Spleen (tissue), 11 donors: ENCODE results near the gene IQSEC3. TPM values are rescaled to one million over a fixed set of nuclear protein-coding genes. Genes with fewer than 3 reads are reported as not detected.

Experiments used
- DNase-seq: peaks from one replicate; pipeline ENCODE4 v3.0.0-alpha.2; 2020
- H3K27ac ChIP-seq, 8 donors: fragments of 200-600 bp; sonication (generic) in 7 of 8; 1 replicate in 4 of 8; 2 replicates in 4 of 8; pipeline versions ENCODE4 v1.5.0 to v1.8.0; 2016 to 2021; ENCODE audit warnings: inconsistent platforms in 4 of 8, mild to moderate bottlenecking in 4 of 8, moderate library complexity in 1 of 8
- H3K27me3 ChIP-seq, 7 donors: fragments of 200-600 bp; sonication (generic) in 6 of 7; replicated peaks in 1 of 7; 1 replicate in 4 of 7; 2 replicates in 3 of 7; pipeline versions ENCODE4 v1.5.0 to v1.8.0; 2016 to 2021; ENCODE audit warnings: inconsistent platforms in 3 of 7, mild to moderate bottlenecking in 1 of 7
- H3K36me3 ChIP-seq, 6 donors: fragments of 200-600 bp; sonication (generic) in 5 of 6; 1 replicate in 4 of 6; 2 replicates in 2 of 6; pipeline versions ENCODE4 v1.5.0 to v1.8.0; 2016 to 2021; ENCODE audit warnings: inconsistent platforms in 2 of 6
- H3K4me1 ChIP-seq, 6 donors: fragments of 200-600 bp; sonication (generic) in 5 of 6; 1 replicate in 3 of 6; 2 replicates in 3 of 6; pipeline versions ENCODE4 v1.5.0 to v1.8.0; 2016 to 2021; ENCODE audit warnings: inconsistent platforms in 3 of 6
- H3K4me3 ChIP-seq, 8 donors: fragments of 200-600 bp; sonication (generic) in 7 of 8; 1 replicate in 4 of 8; 2 replicates in 4 of 8; pipeline versions ENCODE4 v1.5.0 to v1.8.0; 2016 to 2021; ENCODE audit warnings: inconsistent platforms in 4 of 8, mild to moderate bottlenecking in 4 of 8, moderate library complexity in 2 of 8
- H3K9me3 ChIP-seq, 8 donors: fragments of 200-600 bp; sonication (generic) in 7 of 8; 1 replicate in 4 of 8; 2 replicates in 4 of 8; pipeline versions ENCODE4 v1.5.0 to v1.8.0; 2016 to 2021; ENCODE audit warnings: inconsistent platforms in 4 of 8
- POLR2A ChIP-seq, 3 donors: fragments of 450-650 bp; IDR thresholded peaks; one replicate each; pipeline ENCODE4 v1.5.1; 2017; ENCODE audit warnings: antibody characterized with exemption in 3 of 3, mild to moderate bottlenecking in 1 of 3
- POLR2AphosphoS5 ChIP-seq, 3 donors: sonication (generic); formaldehyde crosslinking; IDR thresholded peaks; one replicate each; pipeline ENCODE4 v1.5.1; 2017; ENCODE audit warnings: antibody characterized with exemption in 3 of 3
- WGBS, 5 donors: extraction: QIAGEN DNeasy Blood & Tissue Kit in 3 of 5; methylation state at CpG; one replicate each; pipeline versions ENCODE4 v1.1.5 to v1.1.7; 2013 to 2018; 5-methylcytosine and 5-hydroxymethylcytosine counted together
- intact Hi-C: fragments of 100-400 bp; cut with DNase I; formaldehyde crosslinking; loops from one replicate; pipeline ENCODE4 v1.15.0; 2023; ENCODE audit warnings: low total_unique reads
- polyA plus RNA-seq, 3 donors: library from polyadenylated mRNA; stranded (reverse); fragments of 200-250 nt; gene quantifications; one replicate each; pipeline ENCODE4 v1.2.1, GENCODE V29; 2013
- total RNA-seq, 7 donors: library from RNA; depleted of rRNA in 3 of 7; stranded (reverse); fragments of >200 nt in 3 of 7; fragmentation: NEBNext Ultra II Directional in 4 of 7; extraction: Animal tissue kit (Norgen Biotek cat#: 25700) in 4 of 7; gene quantifications; one replicate each; pipeline versions ENCODE4 v1.1.0 to v1.2.1, GENCODE V29; 2016 to 2021
- TF ChIP-seq, protein P1 (sequence below), 11 experiments: fragments of 200-600 bp in 7 of 11; fragments of 450-650 bp in 4 of 11; sonication (generic) in 4 of 11; IDR thresholded peaks in 8 of 11; conservative IDR thresholded peaks in 3 of 11; 1 replicate in 7 of 11; 2 replicates in 4 of 11; pipeline versions ENCODE4 v1.4.0 to v1.8.0; 2016 to 2021; ENCODE audit warnings: antibody characterized with exemption in 11 of 11, inconsistent platforms in 4 of 11, mild to moderate bottlenecking in 1 of 11
- donor health status: healthy with polysubstance abuse.
- donor health status: DM: no; HTN: no; CAD: no; lungs with moderate emphysema.
- donor health status: DM: no; HTN: no; CAD: no.
- donor health status: Bipolar disorder and iron deficiency.
- donor health status: healthy.
- donor health status: DM: no; HTN: no; CAD: no.
- donor health status: DM: yes; HTN: yes; CAD: no.

Gene IQSEC3
- total and polyA plus RNA-seq, 10 donors = 0.20 to 1.6 (median 0.52) TPM; not detected in 1

DNA sequence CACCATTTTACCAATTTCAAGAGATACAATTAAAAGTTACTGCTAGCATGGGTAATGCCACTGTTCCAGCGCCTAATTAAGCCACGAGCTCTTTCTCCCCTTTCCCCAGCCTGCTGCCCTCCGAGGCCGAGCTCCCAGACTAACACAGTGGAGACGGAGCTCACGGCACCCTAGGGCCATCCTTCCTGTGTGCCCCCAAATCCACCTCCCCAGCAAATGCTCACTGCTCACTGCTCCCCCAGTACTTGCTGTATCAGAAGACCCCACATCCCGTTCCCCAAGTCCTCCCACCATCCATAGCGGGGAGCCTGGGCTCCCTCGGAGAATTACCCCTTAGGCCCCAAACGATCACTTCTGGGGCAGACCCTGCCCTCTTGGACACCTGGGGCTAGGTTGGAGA, 104.7 kb downstream of the IQSEC3 start:
- Histone ChIP-seq H3K27me3 (peaks cover 0 to 61% (median 0%) of the 10 kb centered on the region in 7 donors), H3K9me3 (no peaks in the 10 kb centered on the region), H3K36me3 (no peaks in the 10 kb centered on the region), H3K27ac (no peak overlapping the region), H3K4me3 (no peak overlapping the region), H3K4me1 (peaks cover 0 to 15% (median 2%) of the 10 kb centered on the region in 6 donors)
- 85 to 92% (median 89%) methylated on average over 10 of the region's 10 CpGs for WGBS, 5 donors
- intact Hi-C loops = no loop called here
- TF ChIP-seq, protein P1, sequence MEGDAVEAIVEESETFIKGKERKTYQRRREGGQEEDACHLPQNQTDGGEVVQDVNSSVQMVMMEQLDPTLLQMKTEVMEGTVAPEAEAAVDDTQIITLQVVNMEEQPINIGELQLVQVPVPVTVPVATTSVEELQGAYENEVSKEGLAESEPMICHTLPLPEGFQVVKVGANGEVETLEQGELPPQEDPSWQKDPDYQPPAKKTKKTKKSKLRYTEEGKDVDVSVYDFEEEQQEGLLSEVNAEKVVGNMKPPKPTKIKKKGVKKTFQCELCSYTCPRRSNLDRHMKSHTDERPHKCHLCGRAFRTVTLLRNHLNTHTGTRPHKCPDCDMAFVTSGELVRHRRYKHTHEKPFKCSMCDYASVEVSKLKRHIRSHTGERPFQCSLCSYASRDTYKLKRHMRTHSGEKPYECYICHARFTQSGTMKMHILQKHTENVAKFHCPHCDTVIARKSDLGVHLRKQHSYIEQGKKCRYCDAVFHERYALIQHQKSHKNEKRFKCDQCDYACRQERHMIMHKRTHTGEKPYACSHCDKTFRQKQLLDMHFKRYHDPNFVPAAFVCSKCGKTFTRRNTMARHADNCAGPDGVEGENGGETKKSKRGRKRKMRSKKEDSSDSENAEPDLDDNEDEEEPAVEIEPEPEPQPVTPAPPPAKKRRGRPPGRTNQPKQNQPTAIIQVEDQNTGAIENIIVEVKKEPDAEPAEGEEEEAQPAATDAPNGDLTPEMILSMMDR (IDR thresholded peaks at IDR 0.05 in 8 of 11, conservative IDR thresholded peaks at IDR 0.05 in 3 of 11) = no peak
- TF ChIP-seq POLR2AphosphoS5 (IDR thresholded peaks at IDR 0.05) (no peak), POLR2A (IDR thresholded peaks at IDR 0.05) (no peak)
- no peak for DNase-seq

DNA sequence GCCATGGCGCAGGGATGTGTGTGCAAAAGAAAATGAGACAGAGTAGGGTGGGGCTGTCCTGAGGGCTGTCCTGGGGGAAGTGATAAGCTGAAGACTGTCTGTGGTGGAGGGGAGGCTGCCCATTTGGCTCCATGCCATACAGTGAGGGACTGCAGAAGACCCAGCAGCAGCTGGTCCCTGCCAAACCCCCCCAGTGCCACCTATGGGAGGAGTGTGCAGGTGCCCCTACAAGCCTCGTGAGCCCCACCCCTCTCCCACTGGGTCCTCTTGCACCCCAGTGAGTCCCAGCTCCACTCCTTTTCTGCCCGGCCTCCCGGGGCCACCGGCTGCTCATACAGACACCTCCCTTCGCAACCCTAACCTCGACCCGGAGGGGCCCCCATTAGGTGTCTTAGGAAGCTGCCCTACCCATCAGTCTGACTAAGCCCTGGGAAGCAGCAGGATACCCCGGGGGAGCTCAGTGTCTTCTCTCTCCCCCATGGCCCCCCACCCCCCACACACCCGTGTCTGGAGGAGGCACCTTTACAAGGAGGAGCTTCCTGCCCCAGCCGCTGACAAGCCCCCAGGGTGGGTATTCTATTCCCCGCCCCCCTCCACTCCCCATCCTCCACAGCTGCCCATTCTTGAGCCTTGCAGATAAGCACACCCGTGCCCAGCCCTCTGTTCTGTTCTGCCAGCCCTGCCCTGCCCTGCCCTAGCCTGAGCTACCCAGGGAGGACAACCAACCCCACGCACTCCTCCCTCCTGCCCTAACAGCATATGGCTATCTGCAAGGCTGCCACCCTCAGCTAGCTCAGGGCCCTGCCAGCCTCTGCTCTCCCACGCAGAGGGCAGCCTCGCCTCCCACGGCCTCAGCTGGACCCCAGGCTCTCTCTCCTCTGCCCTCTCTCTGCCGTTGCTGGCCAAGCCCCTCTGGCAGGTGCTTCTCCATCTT, 105.4 kb downstream of the IQSEC3 start:
- intact Hi-C loops = no loop called here
- Histone ChIP-seq H3K9me3 (no peaks in the 10 kb centered on the region), H3K4me1 (peaks cover 0 to 15% (median 0%) of the 10 kb centered on the region in 6 donors)

DNA sequence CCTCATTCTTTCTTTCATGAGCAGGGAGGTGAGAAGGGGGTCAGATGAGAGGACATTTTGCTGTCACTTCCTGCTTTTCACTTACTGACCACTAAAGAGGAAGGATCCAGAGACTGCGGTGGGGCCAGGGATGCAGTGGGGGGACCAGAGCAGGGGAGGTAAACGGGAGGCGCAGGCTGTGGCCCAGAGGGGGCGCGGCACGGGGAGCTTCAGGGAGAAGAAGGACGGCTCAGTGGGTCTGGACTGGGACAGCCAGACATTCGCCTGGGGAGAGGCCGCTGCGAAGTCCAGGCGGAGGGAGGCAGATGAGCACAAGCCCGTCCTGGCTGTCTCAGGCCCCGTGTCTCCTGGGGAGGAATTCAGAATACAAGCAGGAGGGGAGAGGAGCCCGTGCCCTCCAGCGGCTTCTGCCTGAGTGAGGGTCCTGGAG, 106.2 kb downstream of the IQSEC3 start:
- H3K4me1 ChIP-seq = peaks cover 0 to 15% (median 0%) of the 10 kb centered on the region in 6 donors
- DNase-seq = no peak
- H3K9me3 ChIP-seq = no peaks in the 10 kb centered on the region
- no peak overlapping the region for H3K4me3 ChIP-seq
- peaks cover 0 to 75% (median 0%) of the 10 kb centered on the region in 7 donors for H3K27me3 ChIP-seq
- 63 to 73% (median 69%) methylated on average over 14 to 15 of the region's 15 CpGs for WGBS, 5 donors
- TF ChIP-seq POLR2AphosphoS5 (IDR thresholded peaks at IDR 0.05) (no peak), POLR2A (IDR thresholded peaks at IDR 0.05) (no peak)
- TF ChIP-seq, protein P1 (IDR thresholded peaks at IDR 0.05 in 8 of 11, conservative IDR thresholded peaks at IDR 0.05 in 3 of 11) = no peak
- intact Hi-C loops = no loop called here
- H3K36me3 ChIP-seq = no peaks in the 10 kb centered on the region
- no peak overlapping the region for H3K27ac ChIP-seq

More for the DNA sequence above, 105.4 kb downstream of the IQSEC3 start:
- no peak for DNase-seq
- TF ChIP-seq POLR2A (IDR thresholded peaks at IDR 0.05) = no peak
- TF ChIP-seq, protein P1 (IDR thresholded peaks at IDR 0.05 in 8 of 11, conservative IDR thresholded peaks at IDR 0.05 in 3 of 11) = no peak
- no peak for TF ChIP-seq POLR2AphosphoS5 (IDR thresholded peaks at IDR 0.05)
- Histone ChIP-seq H3K27me3 (peaks cover 0 to 68% (median 0%) of the 10 kb centered on the region in 7 donors), H3K4me3 (no peak overlapping the region), H3K27ac (no peak overlapping the region), H3K36me3 (no peaks in the 10 kb centered on the region)
- WGBS, 5 donors = 48 to 57% (median 51%) methylated on average over 16 to 18 of the region's 18 CpGs

DNA sequence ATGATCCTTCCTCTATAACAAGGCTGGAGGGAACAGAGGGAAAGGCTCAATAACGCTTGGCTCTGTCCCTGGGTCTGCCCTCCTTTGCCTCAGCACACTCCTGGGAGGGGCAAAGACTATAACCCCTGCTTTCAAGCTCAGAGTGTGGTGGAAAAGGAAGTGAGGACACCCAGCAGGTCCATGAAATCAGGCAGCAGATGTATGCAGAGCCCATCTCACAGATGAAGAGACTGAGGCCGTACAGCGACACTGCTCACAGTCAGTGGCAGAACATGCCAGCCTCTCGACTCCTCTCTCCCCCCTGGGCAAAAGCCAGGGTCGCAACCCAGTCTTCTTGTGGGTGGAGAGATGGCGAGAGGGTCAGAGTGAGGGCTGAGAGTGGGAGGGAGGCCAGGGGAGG, 107.6 kb downstream of the IQSEC3 start:
- H3K9me3 ChIP-seq = no peaks in the 10 kb centered on the region
- no peak for DNase-seq
- TF ChIP-seq POLR2A (IDR thresholded peaks at IDR 0.05) = no peak
- no peak for TF ChIP-seq POLR2AphosphoS5 (IDR thresholded peaks at IDR 0.05)
- no peak overlapping the region for H3K27ac ChIP-seq
- peaks cover 0 to 17% (median 0%) of the 10 kb centered on the region in 6 donors for H3K4me1 ChIP-seq
- H3K27me3 ChIP-seq = peaks cover 0 to 80% (median 3%) of the 10 kb centered on the region in 7 donors
- H3K36me3 ChIP-seq = no peaks in the 10 kb centered on the region
- intact Hi-C loops = no loop called here
- 70 to 86% (median 78%) methylated on average over 6 of the region's 6 CpGs for WGBS, 5 donors
- H3K4me3 ChIP-seq = no peak overlapping the region
